ENCODE measurements around the gene CFAP299.

DNA sequence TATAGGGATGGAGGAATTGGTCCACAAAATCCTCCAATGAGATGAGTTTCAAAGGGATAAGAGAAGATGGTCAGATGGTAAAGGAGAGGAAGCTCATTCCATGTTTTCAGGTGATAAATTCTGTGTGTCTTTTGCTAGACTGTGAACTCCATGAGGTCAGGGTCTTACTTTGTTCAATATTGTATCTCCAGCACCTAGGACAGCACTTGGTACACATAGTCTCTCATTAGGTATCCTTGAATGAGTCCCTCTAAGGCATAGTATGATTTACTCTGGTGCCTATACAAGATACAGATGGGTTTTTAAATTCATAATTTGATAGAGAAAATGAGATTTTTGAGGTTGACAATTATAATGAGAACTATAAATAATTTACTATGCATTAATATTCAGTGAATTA is 510.7 kb downstream of the CFAP299 start:
- no peak for TF ChIP-seq SRF (IDR thresholded peaks at IDR 0.05; ENCODE audit: low read depth, low read length)
- no peak for TF ChIP-seq RAD21 (IDR thresholded peaks at IDR 0.05 in 1 of 2, conservative IDR thresholded peaks at IDR 0.05 in 1 of 2; ENCODE audit: low read depth in 2 of 2, low read length in 2 of 2)
- no peak for TF ChIP-seq JUN (IDR thresholded peaks at IDR 0.05; ENCODE audit: low read depth, low read length)
- no peak for TF ChIP-seq ZNF274 (IDR thresholded peaks at IDR 0.05; ENCODE audit: borderline replicate concordance, extremely low read depth, low read length)
- no peak for TF ChIP-seq TEAD4 (IDR thresholded peaks at IDR 0.05; ENCODE audit: low read depth, low read length)
- TF ChIP-seq, protein P1, sequence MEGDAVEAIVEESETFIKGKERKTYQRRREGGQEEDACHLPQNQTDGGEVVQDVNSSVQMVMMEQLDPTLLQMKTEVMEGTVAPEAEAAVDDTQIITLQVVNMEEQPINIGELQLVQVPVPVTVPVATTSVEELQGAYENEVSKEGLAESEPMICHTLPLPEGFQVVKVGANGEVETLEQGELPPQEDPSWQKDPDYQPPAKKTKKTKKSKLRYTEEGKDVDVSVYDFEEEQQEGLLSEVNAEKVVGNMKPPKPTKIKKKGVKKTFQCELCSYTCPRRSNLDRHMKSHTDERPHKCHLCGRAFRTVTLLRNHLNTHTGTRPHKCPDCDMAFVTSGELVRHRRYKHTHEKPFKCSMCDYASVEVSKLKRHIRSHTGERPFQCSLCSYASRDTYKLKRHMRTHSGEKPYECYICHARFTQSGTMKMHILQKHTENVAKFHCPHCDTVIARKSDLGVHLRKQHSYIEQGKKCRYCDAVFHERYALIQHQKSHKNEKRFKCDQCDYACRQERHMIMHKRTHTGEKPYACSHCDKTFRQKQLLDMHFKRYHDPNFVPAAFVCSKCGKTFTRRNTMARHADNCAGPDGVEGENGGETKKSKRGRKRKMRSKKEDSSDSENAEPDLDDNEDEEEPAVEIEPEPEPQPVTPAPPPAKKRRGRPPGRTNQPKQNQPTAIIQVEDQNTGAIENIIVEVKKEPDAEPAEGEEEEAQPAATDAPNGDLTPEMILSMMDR (IDR thresholded peaks at IDR 0.05; ENCODE audit: control extremely low read depth in 1 of 3, insufficient read depth in 1 of 3, low read depth in 1 of 3, low read length in 3 of 3): no peak
